Putamen (tissue), 1 donor: ENCODE measurements around the gene MYO18A.
"Not testable (repeated sequence)": the region's sequence is repeated elsewhere in the genome, so short reads cannot be mapped to it uniquely, and the experiment has no call there.

Source experiments
- DNase-seq: peaks from one replicate; pipeline ENCODE4 v3.0.0-alpha.2; 2016; ENCODE audit warnings: low spot score

The MYO18A gene

DNA sequence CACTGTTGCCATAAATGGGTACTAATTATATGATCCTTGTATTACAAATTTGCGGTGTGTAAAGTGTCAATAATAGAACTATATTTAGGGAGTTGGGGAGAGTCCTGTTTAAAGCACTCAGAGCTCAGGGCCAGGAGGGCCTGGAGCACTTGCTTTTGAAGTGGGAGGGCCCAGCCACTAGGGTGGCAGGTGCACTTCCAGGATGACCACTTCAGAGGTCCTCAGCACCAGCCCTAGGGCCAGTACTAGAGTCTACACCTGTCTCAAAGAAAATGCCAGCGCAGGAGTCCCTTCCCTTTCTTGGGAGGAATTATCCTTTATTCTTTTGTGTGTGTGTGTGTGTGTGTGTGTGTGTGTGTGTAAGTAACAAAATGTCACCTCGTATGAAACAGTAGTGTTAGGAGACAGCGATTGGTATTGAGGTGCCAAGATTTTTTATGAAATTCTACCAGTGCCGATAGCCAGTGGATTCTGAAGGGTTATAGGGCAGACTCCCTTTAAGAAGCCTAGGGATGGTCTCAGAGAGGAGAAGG, 31.9 kb downstream of the MYO18A start:
- DNase-seq, result no peak

DNA sequence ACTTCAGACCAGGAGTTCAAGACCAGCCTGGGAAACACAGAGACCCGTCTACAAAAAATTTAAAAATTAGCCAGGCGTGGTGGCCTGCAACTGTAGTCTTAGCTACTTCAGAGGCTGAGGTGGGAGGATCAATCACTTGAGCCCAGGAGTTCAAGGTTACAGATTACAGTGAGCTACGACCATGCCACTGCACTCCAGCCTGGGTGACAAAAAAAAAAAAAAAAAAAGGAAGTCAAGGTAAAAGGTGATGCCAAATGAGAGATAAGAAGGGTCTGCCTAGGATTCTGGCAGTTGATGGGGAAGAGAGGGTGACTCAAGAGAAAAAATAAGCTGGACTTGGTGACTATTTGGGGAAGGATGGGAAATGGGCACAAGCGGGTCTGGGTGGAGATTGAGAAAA, 32.5 kb downstream of the MYO18A start:
- DNase-seq, result no peak

- not testable (repeated sequence) for DNase-seq
These were observed 33.0 kb downstream of the MYO18A start for GRCh38 chr17:29147228-29147627.

GRCh38 chr17:29146369-29146972, 33.7 kb downstream of the MYO18A start:
- no peak for DNase-seq

DNA sequence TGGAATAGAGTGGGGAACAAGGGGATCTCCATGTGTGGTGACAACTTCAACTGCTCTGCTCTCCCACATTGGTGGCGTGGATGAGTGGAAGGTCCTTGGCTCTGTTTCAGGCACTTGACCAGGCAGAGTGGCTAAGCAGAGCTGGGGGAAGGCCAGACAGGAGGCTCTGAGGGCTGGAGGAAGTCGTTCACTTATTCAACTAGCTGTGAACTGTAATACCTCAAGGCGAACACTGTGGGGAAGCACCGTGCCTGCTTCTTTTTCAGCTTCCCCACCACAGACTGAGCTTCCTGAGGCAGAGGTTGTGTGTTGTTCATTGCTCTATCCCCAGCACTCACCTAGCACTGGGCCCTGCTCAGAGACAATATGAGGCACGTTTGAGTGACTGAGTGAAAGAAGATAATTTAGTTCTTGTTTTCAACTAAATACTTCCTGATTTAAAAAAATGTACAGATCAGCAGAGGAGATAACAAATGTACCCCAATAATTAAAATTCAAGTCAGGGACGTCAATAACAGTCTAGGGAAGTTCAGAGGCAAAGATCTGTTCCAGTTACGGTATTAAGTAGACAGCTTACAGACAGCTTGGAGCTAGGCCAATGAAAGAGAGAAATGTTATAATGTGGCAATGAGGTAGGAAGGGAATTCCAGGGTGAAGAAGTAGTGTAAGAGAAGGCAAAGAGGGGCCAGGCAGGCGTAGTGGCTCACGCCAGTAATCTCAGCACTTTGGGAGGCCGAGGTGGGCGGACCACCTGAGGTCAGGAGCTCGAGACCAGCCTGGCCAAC, 34.7 kb downstream of the MYO18A start:
- no peak for DNase-seq

- DNase-seq, result no peak
These were observed 36.3 kb downstream of the MYO18A start for GRCh38 chr17:29143894-29144293.

DNA sequence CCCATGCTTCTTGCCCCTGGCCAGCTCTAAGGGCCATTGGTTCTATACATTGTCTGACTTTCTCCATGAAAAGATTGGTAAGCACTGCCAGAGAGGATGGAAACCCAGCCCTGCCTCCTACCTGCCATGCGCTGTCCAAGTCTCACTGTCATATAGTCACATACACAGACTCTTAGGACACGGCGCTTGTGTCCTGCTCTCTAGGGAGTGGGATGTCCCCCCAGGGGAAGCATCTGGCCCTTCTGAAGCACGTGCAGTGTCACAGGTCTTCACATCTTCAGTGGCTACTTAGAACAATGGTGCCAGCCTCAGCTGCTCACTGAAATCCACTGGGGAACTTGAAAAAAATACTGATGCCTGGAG, 38.7 kb downstream of the MYO18A start:
- DNase-seq, result no peak

DNA sequence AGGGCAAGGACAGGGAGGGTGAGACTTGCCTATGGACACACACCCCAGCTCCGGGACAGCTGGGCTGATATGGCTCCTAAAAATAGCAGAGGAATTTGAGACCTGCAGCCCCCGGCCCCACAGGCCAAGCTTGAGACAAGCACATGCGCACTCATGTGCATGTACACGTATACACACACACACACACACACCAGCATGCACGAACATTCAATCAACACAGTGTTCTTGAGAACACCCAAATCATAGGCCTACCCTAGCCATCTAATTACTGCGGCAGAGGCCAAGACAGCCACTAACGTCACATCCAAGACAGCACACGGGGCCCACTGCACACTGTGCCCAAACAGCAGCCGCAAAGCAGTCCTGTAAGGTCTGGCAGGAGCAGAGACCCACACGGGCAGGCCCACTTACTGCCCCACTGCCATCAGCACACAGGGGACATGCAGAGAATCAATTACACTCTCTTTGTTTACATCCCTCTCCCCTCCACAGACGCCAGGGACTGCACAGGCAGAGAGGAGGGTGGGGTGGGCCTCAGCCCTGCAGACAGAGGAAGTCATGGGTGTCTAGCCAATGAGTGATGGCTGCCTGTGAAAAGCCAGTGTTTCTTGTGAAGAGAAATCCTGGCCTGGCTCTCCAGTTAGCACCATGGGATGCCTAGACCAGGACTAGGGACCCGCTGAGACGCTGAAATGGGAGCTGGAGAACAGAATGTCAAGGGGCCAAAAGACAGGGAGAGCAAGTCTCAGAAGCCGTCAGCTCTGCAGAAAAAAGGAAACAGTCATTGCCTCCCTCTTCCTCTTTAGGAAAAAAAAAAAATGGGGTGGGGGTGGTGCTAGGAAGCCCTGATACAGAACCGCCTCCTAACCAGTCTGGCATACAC, 39.3 kb downstream of the MYO18A start:
- no peak for DNase-seq

DNA sequence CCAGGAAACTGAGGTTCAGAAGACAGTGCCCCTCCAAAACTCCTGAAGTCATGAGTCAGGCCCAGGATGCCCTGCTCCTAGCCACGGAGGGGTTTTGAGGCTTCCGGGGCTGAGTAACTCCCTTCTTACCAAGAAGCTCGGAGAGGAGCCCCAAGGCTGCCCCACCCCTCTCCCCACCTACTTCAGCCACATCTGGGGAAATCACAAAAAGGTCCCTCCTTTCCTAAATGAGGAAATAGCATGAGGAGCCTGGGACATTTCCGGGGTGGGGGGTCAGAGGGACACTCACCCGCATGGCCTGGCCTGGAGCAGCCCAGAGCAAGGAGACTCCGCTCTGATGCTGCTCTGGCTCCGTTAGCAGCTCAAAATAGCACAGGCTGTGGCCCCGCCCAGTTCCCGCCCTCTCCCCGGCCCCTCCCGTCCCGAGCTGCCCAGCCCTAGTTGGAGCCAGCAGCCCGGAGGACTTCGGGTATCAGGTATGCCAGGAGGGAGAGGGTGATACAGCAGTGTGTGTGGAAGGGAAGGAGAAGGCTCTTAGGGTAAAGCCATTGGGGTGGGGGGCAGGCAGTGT, 40.1 kb downstream of the MYO18A start:
- DNase-seq, result no peak

GRCh38 chr17:29138971-29139691, 41.1 kb downstream of the MYO18A start:
- DNase-seq, result peak; percentile 76

GRCh38 chr17:29138184-29138955, 41.8 kb downstream of the MYO18A start:
- DNase-seq, result no peak

GRCh38 chr17:29136998-29137730, 43.0 kb downstream of the MYO18A start:
- no peak for DNase-seq

- DNase-seq, result no peak
These were observed 44.7 kb downstream of the MYO18A start for GRCh38 chr17:29135464-29135863.

DNA sequence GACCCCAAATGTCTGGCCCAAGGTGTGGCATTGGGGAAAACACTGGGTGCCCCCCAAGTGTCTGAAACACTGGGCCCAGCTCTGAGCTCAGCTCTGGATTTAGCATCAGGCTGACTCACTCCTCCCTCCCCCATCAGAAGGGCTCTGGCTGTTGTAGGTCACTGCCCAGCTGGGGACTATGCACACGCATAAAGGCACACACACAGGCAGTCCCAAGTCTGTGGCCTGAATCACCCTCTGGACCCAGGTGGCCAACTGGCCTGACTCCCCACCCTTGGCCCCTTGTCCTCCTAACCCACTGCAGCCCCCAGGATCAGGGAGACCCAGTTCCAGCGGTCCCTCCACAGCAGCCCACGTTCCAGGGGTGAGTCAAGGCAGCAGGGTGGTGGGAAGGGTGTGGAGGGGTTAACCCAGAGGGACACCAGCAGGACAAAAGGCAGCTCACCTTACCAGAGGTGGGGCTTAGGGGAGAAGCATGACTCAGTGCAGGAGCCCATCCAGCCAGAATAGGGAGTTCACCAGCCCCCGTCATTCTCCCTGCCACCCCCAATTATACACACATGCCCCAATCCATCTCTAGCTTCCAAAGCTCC, 47.0 kb downstream of the MYO18A start:
- DNase-seq, result no peak

DNA sequence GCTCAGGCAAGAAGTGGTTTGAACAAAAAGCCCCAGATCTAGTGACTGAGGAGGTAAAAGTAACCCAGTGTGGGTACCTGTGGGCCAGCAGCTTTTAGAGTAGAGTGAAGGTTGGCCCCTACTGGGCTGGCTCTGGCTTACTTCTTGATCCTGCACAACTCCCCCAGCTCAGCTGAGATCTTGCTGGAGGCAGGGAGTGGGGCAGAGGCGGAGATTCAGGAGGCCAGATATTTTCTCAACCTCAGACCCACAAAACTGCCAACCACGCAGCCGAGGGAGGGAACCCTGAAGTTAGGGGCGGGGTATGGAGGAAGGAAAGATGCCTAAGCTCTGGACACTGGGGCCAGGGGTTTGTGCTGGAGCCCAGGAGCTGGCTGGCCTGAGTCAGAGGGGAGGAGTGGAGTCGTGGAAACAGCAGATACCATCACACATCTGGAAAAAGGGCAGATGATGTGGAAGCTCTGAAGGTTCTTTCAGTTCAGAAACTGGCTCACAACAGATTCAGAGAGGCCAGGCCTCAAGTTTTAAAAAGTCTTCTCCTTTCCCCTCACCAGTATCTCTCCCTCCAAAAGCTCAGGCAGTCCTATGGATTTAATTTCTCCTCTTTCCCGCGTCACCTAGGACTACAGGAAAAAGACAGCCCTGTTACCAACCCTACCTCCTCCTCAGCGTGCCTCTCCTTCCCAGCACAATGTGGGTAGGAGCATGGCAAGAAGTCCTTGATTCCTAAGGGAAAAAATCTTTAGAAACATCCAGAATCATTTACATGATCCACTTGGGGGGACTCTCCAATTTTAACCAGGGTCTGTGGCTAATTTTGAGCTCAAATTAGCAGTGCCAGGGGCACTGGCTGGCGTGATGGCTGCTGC, 48.1 kb downstream of the MYO18A start:
- no peak for DNase-seq

DNA sequence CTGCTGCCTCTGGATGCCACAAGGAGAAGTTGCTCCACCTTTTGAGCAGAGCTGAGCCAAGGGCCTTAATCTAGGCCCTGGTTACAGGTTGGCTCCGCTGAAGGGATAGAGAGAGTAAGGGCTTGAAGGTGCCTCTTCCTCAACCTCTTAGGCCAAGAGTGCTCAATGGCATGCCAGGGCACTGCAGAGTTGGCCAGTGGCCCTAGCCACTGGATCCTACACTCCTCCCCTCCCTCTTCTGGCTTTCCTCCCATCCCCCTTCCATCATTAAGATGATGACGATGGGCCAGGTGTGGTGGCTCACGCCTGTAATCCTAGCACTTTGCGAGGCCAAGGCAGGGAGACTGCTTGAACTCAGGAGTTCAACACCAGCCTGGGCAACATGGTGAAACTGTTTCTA, 50.5 kb downstream of the MYO18A start:
- DNase-seq, result no peak

- no peak for DNase-seq
These were observed 52.4 kb downstream of the MYO18A start for GRCh38 chr17:29127840-29128239.

DNA sequence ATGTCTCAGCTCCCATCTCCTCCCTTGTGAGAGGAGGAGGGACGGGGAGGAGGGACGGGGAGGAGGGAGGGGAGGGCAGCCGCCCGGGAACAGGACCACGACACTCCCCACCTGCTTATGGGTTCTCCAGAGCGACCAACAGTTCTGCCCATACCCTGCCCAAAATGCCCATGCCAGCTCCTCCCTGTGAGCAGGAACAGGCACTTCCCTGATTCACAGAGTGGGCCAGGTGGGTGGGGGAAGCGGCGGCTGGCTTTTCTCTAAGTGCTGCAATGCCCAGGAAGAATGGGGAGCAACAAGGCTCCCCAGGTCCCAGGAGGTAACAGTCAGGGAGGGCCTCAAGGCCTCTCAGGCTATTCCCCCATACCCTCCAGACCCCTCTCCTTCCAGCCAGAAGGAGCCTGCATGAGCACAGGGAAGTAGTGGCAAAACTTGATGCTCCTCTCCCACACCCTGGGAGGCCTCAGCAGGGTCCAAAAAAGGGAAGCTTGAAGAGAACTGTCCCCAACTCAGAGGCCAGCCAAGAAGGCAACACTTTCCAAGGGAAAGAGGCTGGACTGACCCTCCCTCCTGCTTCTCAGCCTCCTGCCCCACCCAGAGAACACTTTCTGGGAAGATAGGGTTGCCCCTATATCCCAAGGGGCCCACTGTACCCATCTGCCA, 53.8 kb downstream of the MYO18A start:
- no peak for DNase-seq
